ENCODE measurements around the gene TEX13C. TPM values are rescaled to one million over a fixed set of nuclear protein-coding genes. Genes with fewer than 3 reads are reported as not detected.

Gene TEX13C
- total RNA-seq, 1 experiment from 2014 or later, result not detected

- ChIA-PET CTCF (no interaction called here), RAD21 (ENCODE audit: low non-redundant PET in 1 of 2, low total read pairs in 2 of 2, uncharacterized antibody in 2 of 2, unreplicated experiment in 2 of 2) (no interaction called here), POLR2A (no interaction called here)
- Histone ChIP-seq H3K9me3 (ENCODE audit: control insufficient read depth in 1 of 2, insufficient read depth in 1 of 2, low read depth in 1 of 2, low read length in 2 of 2) (no peaks in the 10 kb centered on the region), H3K9me2 (ENCODE audit: insufficient read depth) (no peaks in the 10 kb centered on the region), H3K27me3 (ENCODE audit: insufficient read depth, low read length) (no peaks in the 10 kb centered on the region), H2AFZ (ENCODE audit: low read depth, low read length, poor library complexity, severe bottlenecking) (no peak overlapping the region), H3K4me2 (ENCODE audit: low read length) (no peak overlapping the region), H4K20me1 (ENCODE audit: insufficient read depth) (no peaks in the 10 kb centered on the region), H3K9ac (ENCODE audit: low read length) (no peak overlapping the region), H3K27ac (ENCODE audit: low read depth, low read length) (no peak overlapping the region), H3K79me2 (ENCODE audit: insufficient read depth, low read length) (no peaks in the 10 kb centered on the region), H3K4me3 (replicated peaks in 1 of 2; ENCODE audit: low read depth in 1 of 2, low read length in 2 of 2) (no peak overlapping the region), H3K4me1 (ENCODE audit: control insufficient read depth in 1 of 2, insufficient read depth in 2 of 2, low read length in 2 of 2) (no peaks in the 10 kb centered on the region), H3K36me3 (ENCODE audit: control insufficient read depth in 1 of 2, insufficient read depth in 2 of 2, low read length in 2 of 2) (no peaks in the 10 kb centered on the region)
- no peak for ATAC-seq
- no TSS peak for BruUV-seq (replicated peaks)
- intact Hi-C loops (cut with micrococcal nuclease), result no loop called here
- DNase-seq (ENCODE audit: low read depth, low spot score), result no peak
- TF ChIP-seq ELF1 (IDR thresholded peaks at IDR 0.05; ENCODE audit: borderline replicate concordance, low read depth) (no peak), TCF7L2 (IDR thresholded peaks at IDR 0.05; ENCODE audit: borderline replicate concordance, extremely low read depth, insufficient read depth, insufficient read length) (no peak)
- TF ChIP-seq, protein P1, sequence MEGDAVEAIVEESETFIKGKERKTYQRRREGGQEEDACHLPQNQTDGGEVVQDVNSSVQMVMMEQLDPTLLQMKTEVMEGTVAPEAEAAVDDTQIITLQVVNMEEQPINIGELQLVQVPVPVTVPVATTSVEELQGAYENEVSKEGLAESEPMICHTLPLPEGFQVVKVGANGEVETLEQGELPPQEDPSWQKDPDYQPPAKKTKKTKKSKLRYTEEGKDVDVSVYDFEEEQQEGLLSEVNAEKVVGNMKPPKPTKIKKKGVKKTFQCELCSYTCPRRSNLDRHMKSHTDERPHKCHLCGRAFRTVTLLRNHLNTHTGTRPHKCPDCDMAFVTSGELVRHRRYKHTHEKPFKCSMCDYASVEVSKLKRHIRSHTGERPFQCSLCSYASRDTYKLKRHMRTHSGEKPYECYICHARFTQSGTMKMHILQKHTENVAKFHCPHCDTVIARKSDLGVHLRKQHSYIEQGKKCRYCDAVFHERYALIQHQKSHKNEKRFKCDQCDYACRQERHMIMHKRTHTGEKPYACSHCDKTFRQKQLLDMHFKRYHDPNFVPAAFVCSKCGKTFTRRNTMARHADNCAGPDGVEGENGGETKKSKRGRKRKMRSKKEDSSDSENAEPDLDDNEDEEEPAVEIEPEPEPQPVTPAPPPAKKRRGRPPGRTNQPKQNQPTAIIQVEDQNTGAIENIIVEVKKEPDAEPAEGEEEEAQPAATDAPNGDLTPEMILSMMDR (IDR thresholded peaks at IDR 0.05 in 2 of 3, conservative IDR thresholded peaks at IDR 0.05 in 1 of 3; ENCODE audit: borderline replicate concordance in 1 of 3, insufficient read depth in 1 of 3, low read depth in 2 of 3, low read length in 2 of 3), result no peak
Observed at GRCh38 chrX:125306335-125306866, 13.3 kb upstream of the TEX13C start.

DNA sequence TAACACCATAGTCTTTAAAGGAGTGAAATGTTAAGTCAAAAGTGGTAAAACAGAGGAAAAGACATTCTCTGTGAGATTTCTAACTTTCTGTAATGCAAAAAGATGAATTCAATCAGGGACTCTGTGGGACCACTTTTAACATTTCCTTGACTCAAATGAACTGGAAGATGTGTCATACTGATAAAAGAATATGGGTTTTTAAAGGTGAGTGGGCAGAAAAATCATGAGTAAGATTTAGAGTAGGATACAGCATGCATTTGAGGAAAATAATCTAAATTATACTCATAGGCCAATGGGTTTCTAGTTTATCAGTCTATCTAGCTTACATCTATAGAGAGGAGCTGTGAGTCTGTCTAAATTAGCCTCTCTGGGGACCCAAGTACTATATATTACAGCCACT, 11.0 kb upstream of the TEX13C start:
- Histone ChIP-seq H2AFZ (ENCODE audit: low read depth, low read length, poor library complexity, severe bottlenecking) (no peak overlapping the region), H3K27me3 (ENCODE audit: insufficient read depth, low read length) (no peaks in the 10 kb centered on the region), H3K4me1 (ENCODE audit: control insufficient read depth in 1 of 2, insufficient read depth in 2 of 2, low read length in 2 of 2) (no peaks in the 10 kb centered on the region), H3K4me3 (replicated peaks in 1 of 2; ENCODE audit: low read depth in 1 of 2, low read length in 2 of 2) (no peak overlapping the region), H3K9ac (ENCODE audit: low read length) (no peak overlapping the region), H3K27ac (ENCODE audit: low read depth, low read length) (no peak overlapping the region), H3K9me2 (ENCODE audit: insufficient read depth) (no peaks in the 10 kb centered on the region), H3K79me2 (ENCODE audit: insufficient read depth, low read length) (no peaks in the 10 kb centered on the region), H3K4me2 (ENCODE audit: low read length) (no peak overlapping the region), H4K20me1 (ENCODE audit: insufficient read depth) (no peaks in the 10 kb centered on the region), H3K36me3 (ENCODE audit: control insufficient read depth in 1 of 2, insufficient read depth in 2 of 2, low read length in 2 of 2) (no peaks in the 10 kb centered on the region), H3K9me3 (ENCODE audit: control insufficient read depth in 1 of 2, insufficient read depth in 1 of 2, low read depth in 1 of 2, low read length in 2 of 2) (no peaks in the 10 kb centered on the region)
- RAD21 ChIA-PET (ENCODE audit: low non-redundant PET in 1 of 2, low total read pairs in 2 of 2, uncharacterized antibody in 2 of 2, unreplicated experiment in 2 of 2), result no interaction called here
- ATAC-seq (no peak), DNase-seq (ENCODE audit: low read depth, low spot score) (no peak)
- intact Hi-C loops (cut with micrococcal nuclease), result no loop called here
- POLR2A ChIA-PET, result no interaction called here
- no TSS peak for BruUV-seq (replicated peaks)
- CTCF ChIA-PET, result no interaction called here
- TF ChIP-seq FOSL1 (IDR thresholded peaks at IDR 0.05; ENCODE audit: low read depth) (no peak), ELF1 (IDR thresholded peaks at IDR 0.05; ENCODE audit: borderline replicate concordance, low read depth) (no peak), EGR1 (IDR thresholded peaks at IDR 0.05; ENCODE audit: low read depth) (no peak), YY1 (IDR thresholded peaks at IDR 0.05; ENCODE audit: extremely low read depth, insufficient replicate concordance, low read depth, low read length) (no peak), MAX (IDR thresholded peaks at IDR 0.05) (no peak), ZFX (IDR thresholded peaks at IDR 0.05) (no peak), JUND (IDR thresholded peaks at IDR 0.05) (no peak), SIN3A (IDR thresholded peaks at IDR 0.05; ENCODE audit: low read depth) (no peak), CBX3 (IDR thresholded peaks at IDR 0.05; ENCODE audit: low read depth) (no peak), SP1 (IDR thresholded peaks at IDR 0.05; ENCODE audit: low read depth) (no peak), POLR2A (IDR thresholded peaks at IDR 0.05; ENCODE audit: borderline replicate concordance, extremely low read depth, insufficient read depth, insufficient read length) (no peak), SRF (IDR thresholded peaks at IDR 0.05; ENCODE audit: low read depth) (no peak), EZH2phosphoT487 (IDR thresholded peaks at IDR 0.05; ENCODE audit: borderline replicate concordance) (no peak), ZNF274 (IDR thresholded peaks at IDR 0.05; ENCODE audit: low read depth, low read length) (no peak)
- TF ChIP-seq, protein P1 (IDR thresholded peaks at IDR 0.05 in 2 of 3, conservative IDR thresholded peaks at IDR 0.05 in 1 of 3; ENCODE audit: borderline replicate concordance in 1 of 3, insufficient read depth in 1 of 3, low read depth in 2 of 3, low read length in 2 of 3), result no peak

All from HCT116 (cell line).